Stimulated activated CD4-positive, alpha-beta T cell treated with anti-CD3 and anti-CD28 coated beads, Interleukin-4, amount 100 ng/mL, for 24 hours (primary cell): ENCODE measurements around the gene CTSW.

ENCODE experiments used
- DNase-seq: peaks from one replicate; pipeline ENCODE4 v3.0.0-alpha.2; 2020

CTSW gene

DNA sequence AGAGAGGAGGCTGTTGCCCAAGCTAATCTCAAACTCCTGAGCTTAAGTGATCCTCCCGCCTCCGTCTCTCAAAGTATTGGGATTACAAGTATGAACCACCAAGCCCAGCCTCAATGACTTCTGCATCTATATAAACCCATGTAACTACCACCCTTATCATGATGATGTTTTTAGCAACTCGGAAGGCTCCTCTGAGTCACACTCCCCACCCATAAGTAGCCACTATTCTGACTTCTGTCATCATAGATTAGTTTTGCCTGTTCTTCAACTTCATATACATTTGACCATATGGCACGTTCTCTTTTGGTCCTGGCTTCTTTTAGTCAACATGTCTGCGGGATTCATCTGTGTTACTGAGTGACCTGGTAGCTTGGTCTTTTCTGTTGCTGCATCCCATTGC lies 27.0 kb downstream of the CTSW start:
- no peak for DNase-seq

DNA sequence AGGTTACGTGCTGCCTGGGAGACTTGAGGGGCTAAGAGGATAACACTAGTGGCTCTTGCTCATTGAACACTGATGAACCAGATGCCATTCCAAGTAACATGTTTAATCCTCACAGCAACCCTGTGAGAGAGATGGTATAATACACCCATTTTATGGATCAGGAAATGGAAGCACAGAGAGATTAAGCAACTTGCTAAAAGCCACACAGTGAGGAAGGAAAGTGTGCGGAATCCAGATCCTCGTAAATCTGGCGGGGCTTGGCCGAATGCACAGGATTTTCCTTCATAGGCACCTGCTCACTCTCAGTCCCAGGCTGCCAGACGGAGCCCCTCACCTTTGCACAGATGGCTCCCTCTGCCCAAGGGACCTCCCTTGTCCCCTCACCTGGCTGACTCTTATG lies 28.2 kb downstream of the CTSW start:
- no peak for DNase-seq

DNA sequence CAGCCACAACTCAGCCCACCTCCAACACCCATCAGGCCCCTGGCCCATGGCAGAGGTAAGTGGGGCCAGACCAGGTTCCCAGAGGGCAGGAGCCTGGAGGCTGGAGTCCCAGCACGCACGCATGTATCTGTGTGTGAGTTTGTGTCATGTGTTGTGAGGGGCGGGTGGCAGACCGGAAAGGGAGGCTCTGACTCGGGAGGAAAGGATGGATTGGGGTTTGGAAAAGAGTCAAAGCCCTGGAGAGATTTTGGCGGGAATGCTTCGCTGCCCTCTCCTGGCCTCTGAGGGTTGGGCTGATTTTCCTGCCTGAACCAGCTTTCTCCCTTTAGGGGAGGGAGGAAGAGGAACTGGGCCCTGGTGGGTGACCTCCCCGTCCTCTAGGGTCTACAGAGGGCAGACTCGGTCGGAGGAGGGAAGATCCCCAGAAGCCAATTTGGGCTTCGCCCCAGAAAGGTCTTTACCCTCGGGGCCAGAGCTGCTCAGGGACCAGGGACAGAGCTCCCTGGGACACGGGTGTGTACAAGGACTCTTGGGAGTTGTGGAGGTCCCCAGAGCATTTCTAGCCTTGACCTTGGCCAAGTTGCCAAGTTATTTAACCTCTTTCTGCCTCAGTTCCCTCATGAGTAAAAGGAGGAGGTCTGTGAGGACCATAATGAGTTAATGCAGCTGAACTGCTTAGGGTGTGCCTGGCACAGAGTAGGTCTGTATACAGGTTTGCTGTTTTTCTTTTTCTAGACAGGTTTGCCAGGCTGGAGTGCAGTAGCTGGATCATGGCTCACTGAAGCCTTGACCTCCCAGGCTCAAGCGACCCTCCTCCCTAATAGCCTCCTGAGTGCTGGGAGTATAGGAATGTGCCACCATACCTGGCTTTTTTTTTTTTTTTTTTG lies 32.3 kb downstream of the CTSW start:
- no peak for DNase-seq

DNA sequence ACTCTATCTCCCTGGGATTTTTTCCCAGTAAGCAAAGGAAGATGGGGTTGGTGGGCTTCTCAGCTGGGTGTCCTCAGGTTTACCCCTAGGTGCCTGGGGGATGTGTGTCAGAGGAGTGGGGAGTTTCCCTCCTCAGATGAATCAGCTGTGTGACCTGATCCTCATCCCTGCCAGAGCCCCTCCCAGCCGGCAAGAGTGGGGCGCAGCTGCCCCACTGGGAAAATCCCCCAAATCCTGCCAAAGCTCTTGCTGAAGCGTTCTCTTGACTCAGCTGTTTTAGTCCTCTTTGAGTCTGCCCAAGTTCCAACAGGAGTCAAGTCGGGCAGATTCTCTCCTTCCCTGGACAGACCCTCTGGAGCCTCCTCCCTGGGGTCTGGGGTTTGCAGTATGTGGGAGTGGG lies 33.2 kb downstream of the CTSW start:
- no peak for DNase-seq

DNA sequence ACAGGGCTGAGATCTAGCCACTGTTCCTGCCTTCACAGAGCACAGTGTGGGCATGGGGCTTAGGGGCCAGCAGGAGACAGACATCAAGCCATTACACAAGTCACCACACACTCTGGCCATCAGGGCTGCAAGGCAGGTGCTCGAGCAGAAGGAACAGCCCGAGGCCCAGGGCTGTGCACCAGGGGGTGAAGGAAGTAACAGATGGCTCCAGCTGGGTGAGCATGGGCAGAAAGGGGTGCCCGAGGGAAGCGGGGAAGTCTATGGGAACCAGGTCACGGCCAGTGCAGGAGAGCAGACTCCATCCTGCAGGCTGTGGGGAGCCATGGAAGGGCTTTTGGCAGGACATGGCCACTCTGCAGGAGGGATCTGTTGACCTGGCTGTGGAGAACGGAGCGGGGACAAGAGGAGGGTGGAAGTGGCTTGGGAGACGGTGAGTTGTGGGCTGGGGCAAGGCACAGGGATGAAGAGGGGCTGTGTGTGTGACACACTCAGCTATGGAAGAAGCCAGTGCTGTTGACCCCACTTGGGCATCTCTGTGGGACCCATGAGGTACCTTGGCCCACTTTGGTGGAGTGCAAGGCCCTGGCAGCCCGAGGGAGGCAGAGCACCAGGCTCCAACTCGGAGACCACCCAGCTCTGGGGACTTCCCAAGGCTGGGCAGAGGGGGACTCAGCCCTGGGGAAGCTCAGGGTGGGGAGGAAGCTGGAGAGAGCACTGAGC lies 35.6 kb downstream of the CTSW start:
- DNase-seq, result no peak

DNA sequence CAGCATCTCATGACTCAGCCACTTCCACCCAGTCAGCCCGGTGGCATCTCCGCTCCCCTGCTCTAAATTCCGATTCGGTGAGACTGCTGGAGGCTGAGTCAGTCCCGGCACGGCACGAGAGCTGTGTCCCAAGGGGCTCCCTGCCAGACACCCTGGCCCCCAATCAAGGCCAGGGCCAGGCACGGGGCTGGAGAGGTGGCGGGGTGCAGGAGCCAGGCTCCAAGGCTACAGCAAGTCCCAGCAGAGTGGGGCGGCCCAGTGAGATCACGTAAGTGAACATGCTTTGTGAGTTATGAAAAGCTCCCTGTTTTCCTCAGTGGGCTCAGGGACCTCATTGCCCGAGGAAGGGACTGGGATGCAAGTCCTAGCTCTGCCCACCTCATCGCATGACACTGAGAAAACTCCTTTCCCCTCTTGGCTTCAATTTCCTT lies 36.2 kb downstream of the CTSW start:
- no peak for DNase-seq

DNA sequence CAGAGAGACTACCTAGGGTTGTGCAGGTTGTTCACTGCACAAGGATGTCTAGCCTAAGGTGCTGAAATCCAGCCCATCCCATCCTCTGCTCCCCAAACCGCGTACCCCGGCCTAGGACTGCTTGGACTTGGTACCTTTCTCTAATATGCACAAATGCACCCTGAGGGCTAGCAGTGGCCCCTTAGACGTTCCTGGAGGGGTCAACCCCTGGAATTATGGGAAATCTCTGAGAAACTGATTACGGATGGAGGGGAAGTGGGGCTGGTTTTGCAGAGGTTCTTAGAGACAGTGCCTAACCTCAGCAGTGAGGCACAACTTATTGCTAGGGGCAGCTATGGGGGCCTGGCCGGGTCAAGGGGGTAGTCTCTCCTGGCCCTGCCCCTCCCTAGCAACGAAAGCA lies 36.8 kb downstream of the CTSW start:
- no peak for DNase-seq

DNA sequence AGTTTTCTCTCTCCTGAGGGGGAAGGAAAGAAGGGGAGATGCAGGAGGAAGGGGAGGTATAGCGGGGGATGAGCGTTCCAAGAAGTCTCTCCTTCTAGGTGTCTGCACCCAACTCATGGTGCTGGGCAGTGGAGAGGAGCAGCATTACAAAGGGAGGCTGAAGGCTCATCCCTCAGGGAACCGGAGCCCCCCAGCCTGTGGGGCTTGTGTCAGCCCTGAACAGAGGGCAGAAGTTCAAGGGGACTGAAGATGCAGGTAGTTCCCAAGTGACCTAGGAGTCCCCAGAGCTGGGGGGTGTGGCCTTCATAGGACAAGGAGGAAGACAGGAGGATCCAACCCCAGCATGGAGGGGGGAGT lies 37.4 kb downstream of the CTSW start:
- DNase-seq, result no peak

DNA sequence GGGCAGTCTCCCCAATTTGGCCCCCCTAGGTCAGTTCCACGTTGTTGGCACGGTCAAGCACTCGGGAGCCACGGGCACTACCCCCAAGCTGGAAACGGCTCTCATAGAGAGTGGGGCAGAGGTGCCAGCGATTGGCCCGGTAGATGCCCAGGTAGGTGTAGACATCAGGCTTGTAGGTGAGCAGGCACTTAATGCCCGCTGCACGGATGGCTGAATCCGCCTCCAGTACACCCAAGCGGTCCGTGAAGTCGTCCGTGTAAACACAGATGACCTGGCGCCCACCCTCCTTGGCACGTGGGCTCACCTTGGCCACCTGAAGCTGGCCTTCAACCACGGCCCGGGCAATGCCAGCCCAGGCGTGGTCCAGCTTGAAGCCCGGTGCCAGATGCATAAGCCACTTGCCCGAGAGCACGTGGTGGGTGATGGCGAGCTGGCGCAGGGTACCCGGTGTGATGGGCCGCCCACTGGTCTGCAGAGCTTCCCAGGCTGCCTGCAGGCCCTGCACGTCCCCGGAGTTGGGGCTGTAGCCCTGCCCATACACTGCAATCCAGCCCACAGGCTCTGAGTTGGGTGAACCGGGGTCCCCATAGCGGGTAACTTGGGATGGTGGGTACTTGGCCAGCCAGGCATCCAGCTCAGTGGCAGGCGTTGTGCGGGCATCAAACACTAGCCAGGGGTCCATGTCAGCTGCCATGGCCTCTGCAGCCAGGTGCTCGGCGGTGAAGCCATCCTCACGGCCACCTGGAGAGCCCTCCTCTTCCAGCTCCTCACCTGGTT lies 38.0 kb downstream of the CTSW start:
- DNase-seq, result no peak

DNA sequence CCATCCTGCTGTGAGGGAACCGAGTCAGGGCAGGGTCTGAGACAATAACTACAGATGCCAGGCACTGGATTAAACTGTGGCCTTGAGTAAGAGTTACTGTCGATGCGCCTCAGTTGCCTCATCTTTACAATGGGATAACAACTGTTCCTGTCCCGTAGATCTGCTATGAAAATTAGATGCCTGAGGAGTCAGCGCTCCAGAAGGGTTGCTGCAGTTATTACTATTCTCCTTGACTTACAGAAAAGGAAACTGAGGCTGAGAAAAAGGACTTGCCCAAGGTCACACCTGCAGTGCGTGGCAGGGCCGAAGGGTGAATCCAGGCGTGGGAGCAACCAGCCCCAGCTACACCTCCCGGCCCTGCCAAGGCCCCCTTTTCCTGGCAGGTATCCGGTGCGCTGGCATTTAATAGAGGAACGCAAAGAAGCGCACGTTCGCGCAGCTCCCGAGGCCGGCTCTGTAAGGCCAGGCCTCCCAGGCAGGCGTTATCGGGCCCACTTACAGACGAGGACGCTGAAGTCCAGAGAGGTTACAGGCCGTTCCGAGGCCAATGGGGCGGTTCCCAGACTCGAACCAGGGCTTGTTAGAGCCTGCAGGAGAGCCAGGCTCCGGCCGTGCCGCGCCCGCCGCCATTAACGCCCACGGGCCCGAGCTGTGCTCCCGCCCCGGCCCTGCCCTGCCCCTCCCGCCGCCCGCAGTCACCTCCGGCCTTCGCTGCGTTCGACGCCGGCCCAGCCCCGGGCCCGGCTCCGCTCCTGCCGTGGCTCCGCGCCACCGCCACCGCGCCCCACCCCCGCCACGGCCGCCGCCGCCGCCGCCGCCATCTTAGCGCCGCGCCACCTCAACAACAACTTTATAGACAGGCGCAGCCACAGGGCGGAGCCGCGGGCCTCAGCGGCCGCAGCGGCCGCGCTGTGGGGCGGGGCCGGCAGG lies 38.8 kb downstream of the CTSW start, which contains the start of gene C11orf68:
C11orf68 (minus strand) TSS at position 852 of the 930 bp plus-strand sequence; CDS start at position 821, 31 bp downstream.
- DNase-seq, result no peak

DNA sequence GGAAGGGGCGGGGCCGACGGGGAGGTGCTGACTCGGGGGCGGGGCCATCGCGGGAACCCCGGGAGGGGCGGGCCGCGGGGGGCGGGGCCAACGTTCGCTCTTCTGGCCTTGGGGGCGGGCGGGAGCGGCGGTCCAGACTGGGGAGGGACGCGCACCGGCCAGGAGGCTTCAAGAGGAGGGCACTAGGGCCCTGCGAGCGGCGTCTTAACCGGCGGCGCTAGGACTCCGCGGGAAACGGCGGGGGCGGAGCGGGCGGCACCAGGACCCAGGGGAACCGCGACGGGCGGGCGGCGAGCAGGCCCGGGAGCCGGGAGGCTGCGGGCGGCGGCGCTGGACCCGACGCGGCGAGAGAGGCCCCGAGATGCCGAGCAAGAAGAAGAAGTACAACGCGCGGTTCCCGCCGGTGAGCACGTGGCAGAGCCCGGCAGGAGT lies 39.5 kb downstream of the CTSW start, which contains the start of gene DRAP1:
DRAP1 (plus strand) TSS at position 286 of the 432 bp plus-strand sequence; CDS start at position 362, 76 bp downstream.
- peak; percentile 97 for DNase-seq

DNA sequence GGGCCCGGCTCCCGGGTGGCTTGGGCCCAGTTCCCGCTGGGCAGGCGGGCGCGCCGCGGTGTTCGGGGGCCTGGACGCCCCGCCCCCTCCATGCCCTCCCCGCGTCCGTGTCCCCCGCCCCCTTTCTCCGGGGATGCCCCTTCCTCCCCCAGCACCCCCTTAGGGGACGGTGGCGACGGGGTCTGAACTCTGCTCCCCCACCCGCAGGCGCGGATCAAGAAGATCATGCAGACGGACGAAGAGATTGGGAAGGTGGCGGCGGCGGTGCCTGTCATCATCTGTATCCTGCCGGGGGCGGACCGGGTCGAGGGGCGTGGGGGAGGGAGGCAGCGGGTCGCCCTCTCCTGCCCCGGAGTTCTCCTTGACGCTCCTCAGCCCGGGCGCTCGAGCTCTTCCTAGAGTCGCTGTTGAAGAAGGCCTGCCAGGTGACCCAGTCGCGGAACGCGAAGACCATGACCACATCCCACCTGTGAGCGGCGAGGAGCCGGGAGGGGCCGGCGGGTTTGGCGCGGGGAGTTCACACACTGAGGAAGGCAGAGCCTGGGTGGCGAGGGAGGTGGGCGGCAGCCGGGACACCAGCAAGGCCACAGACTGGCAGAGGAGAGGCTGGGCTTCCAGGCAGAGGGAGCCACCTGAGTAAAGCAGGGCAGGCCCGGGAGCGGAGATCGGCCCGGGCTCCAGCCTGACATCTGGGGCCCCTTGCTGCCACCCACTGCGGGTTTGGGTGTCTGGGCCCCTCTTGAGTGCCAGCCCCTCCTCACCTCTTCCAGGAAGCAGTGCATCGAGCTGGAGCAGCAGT lies 40.1 kb downstream of the CTSW start:
- peak; percentile 60 for DNase-seq

DNA sequence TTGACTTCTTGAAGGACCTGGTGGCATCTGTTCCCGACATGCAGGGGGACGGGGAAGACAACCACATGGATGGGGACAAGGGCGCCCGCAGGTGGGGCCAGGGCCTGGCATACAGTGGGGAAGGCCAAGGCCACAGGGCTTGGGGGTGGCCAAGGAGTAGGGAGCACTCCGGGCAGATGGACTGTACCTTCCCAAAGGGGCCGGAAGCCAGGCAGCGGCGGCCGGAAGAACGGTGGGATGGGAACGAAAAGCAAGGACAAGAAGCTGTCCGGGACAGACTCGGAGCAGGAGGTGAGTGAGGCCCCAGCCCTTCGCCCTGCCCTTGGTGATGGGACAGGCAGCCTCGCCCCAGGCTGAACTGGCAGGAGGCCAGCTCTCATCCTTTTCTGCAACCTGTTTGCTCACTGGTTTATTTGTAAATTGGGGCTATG lies 40.8 kb downstream of the CTSW start:
- DNase-seq, result no peak

DNA sequence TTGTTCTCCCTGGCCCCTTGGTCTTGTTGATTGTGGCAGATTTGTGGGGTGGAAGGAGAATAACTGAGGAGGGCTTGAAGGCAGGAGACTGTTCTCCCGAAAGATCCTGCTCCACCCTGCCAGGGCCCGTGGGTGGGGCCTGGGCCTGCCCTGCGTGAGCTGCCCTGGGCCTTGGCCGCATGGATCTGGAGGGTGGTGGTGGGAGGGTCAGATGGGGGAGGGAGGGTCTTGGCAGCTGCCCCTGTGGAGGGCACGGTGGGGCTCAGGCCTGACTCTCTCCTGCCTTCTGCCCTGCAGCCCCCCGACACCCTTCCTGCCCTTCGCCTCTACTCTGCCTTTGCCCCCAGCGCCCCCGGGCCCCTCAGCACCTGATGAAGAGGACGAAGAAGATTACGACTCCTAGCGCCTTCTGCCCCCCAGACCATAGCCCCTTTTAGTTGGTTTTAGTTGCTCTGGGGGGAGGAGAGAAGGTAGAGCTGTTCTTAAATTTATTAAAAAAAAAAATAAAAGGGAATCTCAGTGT lies 41.5 kb downstream of the CTSW start:
- DNase-seq, result no peak

DNA sequence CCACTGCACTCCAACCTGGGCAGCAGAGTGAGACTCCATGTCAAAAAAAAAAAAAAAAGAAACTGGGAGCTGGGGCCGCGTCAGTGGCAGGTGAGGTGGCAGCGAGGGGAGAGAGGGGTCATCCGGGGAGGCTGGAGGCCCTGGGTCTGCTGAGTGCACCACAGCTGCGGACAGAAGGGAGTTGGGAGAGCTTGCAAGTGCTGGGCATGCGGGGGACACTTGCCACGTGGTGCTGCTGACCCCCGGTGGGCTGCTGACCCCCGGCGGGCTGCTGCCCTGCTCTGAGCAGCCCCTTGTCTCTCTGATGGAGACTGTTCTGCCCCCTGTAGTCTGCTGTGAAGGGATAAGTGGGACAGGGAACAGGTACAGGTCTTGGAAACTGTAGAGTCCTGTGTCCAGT lies 42.2 kb downstream of the CTSW start:
- no peak for DNase-seq

DNA sequence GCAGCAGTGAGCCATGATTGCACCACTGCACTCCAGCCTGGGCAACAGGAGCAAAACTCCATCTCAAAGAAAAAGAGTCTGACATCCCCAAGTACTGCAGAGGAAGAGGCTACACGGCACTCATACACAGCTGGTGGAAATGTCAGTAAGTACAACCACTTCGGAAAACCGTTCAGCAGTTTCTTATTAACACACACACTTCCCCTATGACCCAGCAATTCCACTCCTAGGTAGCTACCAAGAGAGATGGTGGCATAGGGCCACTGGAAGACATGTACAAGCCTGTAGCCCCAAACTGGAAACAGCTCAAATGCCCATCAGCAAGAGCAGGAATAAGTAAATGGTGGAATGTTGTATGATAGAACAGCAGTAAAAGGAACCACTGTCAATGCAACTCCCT lies 42.9 kb downstream of the CTSW start:
- no peak for DNase-seq

DNA sequence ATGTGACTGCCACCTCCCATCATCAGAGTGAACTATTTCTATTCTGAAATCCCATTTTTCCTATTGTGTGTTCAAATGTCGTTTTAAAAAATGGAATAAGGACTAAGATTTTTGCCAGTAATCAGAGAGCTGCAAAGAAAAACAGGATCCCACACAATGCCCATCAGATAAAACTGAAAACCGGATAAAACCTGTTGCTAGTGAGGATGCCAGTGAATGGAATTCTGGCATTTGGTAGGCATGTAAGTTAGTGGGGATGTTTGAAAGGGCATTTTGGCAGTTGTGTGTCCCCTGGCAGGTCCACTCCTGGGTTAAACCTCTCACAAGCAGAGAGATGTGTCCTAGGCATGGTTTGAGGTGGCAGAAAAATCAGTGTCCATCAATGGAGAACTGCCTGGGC lies 45.8 kb downstream of the CTSW start:
- no peak for DNase-seq

DNA sequence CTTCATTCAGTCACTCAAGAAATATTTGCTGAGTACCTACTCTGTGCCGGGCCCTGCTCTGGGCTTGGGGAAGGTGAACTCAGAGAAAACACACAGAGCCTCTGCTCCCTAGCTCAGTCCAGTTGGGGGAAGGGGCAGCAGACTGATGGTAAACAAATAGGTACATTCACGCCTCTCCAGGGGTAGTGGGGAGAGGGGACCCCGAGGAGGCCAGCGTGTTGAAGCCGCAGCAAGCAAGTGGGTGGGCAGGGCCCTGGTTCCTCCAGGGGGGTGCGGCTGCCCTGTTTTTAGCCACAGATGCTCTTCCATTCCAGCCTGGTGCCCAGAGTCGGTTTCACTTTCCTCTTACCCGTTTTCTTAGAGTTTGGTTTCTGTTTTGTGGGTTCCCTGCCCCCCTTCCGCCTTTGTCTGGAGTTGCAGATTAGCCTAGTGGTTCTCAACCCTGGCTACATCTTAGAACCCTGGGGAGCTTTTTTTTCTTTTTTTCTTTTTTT lies 48.3 kb downstream of the CTSW start:
- DNase-seq, result peak; percentile 80

DNA sequence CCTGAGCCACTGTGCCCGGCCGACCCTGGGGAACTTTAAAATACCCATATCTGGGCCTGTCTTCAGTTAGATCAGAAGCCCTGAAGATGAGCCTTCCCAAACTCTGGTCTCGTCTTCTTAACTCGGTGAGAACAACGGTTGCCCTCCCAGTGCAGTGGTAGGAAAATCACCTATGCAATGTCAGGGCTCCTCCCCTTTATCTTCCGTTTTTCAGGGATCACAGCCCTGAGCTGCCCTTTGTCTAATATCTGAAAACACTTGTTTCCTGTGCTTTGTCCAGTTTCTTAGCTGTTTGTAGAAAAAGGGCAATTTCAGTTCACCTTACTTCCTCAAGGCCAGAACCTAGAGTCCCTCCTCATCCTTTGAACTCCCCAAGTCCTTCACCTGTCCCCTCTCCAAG lies 49.0 kb downstream of the CTSW start:
- DNase-seq, result no peak

DNA sequence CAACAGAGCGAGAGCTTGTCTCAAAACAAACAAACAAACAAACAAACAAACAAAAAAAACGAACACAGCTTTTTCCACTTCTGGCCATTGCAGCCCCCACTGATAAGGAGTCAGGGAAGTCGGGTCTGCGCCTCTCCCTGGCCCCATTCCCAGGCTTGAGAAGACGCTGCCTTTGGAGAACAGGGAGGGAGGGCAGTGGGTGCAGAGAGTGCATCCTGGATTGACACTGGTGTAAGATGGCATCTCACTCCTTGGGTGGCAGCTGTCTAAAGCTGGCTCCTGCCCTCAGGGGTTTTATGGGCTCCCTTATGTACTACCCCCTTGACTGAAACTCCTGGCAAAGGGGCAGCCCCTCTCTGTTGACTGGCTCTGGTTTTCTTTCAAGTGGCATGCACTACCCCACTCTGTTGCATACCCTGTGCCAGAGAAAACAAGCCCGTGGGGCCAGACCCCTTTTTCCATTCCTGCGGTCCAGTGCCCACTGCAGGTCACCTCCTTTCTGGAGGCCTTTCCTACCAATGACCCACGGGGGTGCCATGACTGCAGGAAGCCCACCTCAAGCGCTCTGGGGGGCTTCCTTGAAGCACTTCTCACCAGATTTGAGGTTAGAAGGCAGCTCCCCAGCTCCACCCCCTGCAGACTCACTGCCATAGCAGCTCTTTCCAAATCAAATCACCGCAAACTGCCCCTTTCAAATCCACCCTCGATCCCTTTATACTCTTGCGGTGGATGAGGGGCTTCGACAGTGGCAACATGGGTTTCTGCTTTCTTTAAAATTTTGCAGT lies 52.3 kb downstream of the CTSW start:
- DNase-seq, result no peak
